ENCODE measurements around the gene SNX11. TPM values are rescaled to one million over a fixed set of nuclear protein-coding genes. Genes with fewer than 3 reads are reported as not detected.

Gene SNX11
- total RNA-seq (2021; ENCODE audit: unreplicated experiment) (26.8 TPM), Bru-seq, nascent RNA (percentile 80 among the genes with signal in this experiment), BruChase-seq, experiment 1, labeled RNA remaining after a 6-hour chase (percentile 81 among the genes with signal in this experiment), BruChase-seq, experiment 2, labeled RNA remaining after a 2-hour chase (percentile 92 among the genes with signal in this experiment)
- polyA plus RNA-seq (2012), result 15.4 and 20.6 TPM in 2 replicates
- long read RNA-seq, transcript SNX11-202 (8 exons, 2,733 nt), result minor isoform, 8 of 63 reads
- long read RNA-seq, transcript SNX11-201 (7 exons, 2,315 nt), result major isoform, 33 of 63 reads
- long read RNA-seq, partial matches to known transcripts, result 1 of 63 reads
- long read RNA-seq, other reads (novel, unspliced or antisense), result 14 of 63 reads

- Histone ChIP-seq H3K27ac (ENCODE audit: low read depth, low read length) (peak within 1 kb of the TSS; percentile 93), H3K79me2 (ENCODE audit: insufficient read depth, low read length) (peaks cover 45% of the 10 kb centered on the region), H3K4me2 (ENCODE audit: low read length) (peak within 1 kb of the TSS; percentile 97), H3K4me1 (ENCODE audit: control insufficient read depth in 1 of 2, insufficient read depth in 2 of 2, low read length in 2 of 2) (peaks cover 0 to 15% of the 10 kb centered on the region in 2 experiments; a peak in 2 of 4 replicates), H4K20me1 (ENCODE audit: insufficient read depth) (no peaks in the 10 kb centered on the region), H3K27me3 (ENCODE audit: insufficient read depth, low read length) (no peaks in the 10 kb centered on the region), H3K9me3 (ENCODE audit: control insufficient read depth in 1 of 2, insufficient read depth in 1 of 2, low read depth in 1 of 2, low read length in 2 of 2) (peaks cover 0 to 4% of the 10 kb centered on the region in 2 experiments; a peak in 1 of 4 replicates), H3K4me3 (replicated peaks in 1 of 2; ENCODE audit: low read depth in 1 of 2, low read length in 2 of 2) (peak within 1 kb of the TSS; percentile 82 to 94), H3K9me2 (ENCODE audit: insufficient read depth) (no peaks in the 10 kb centered on the region), H3K9ac (ENCODE audit: low read length) (peak within 1 kb of the TSS; percentile 81), H3K36me3 (ENCODE audit: control insufficient read depth in 1 of 2, insufficient read depth in 2 of 2, low read length in 2 of 2) (no peaks in the 10 kb centered on the region), H2AFZ (ENCODE audit: low read depth, low read length, poor library complexity, severe bottlenecking) (peak within 1 kb of the TSS; percentile 91)
- DNase-seq (ENCODE audit: low read depth, low spot score), result peak; percentile 85
- ATAC-seq, result peak; percentile 96
- ChIA-PET POLR2A (interaction anchor here (0.8 to 2.7 kb wide), 11 partner anchors 10 to 785 kb away, joined by 3 to 14 read pairs (median 5); partner anchors contain the start of genes ATP5MC1 and NFE2L1), CTCF (interaction anchor here (0.9 to 2.5 kb wide), 7 partner anchors 10 to 82 kb away, joined by 3 to 11 read pairs (median 4); no protein-coding TSS in a partner anchor), RAD21 (ENCODE audit: low non-redundant PET in 1 of 2, low total read pairs in 2 of 2, uncharacterized antibody in 2 of 2, unreplicated experiment in 2 of 2) (no interaction called here)
- BruUV-seq (replicated peaks), result TSS peak; percentile 97
- intact Hi-C loops (cut with micrococcal nuclease), result no loop called here
- TF ChIP-seq JUND (IDR thresholded peaks at IDR 0.05) (no peak), SIN3A (IDR thresholded peaks at IDR 0.05; ENCODE audit: low read depth) (peak; percentile 73), ATF3 (IDR thresholded peaks at IDR 0.05) (no peak), ELF1 (IDR thresholded peaks at IDR 0.05; ENCODE audit: borderline replicate concordance, low read depth) (no peak; the same call in 1 of the 2 replicates), POLR2A (IDR thresholded peaks at IDR 0.05; ENCODE audit: borderline replicate concordance, extremely low read depth, insufficient read depth, insufficient read length) (peak; percentile 67), CTCF (IDR thresholded peaks at IDR 0.05 in 2 of 3, conservative IDR thresholded peaks at IDR 0.05 in 1 of 3; ENCODE audit: borderline replicate concordance in 1 of 3, insufficient read depth in 1 of 3, low read depth in 2 of 3, low read length in 2 of 3) (0 out of 6 replicates have a peak, but pooled peaks of 2 of the 3 experiments have one; percentile 1 to 6), SRF (IDR thresholded peaks at IDR 0.05; ENCODE audit: low read depth) (no peak), FOSL1 (IDR thresholded peaks at IDR 0.05; ENCODE audit: low read depth) (no peak), YY1 (IDR thresholded peaks at IDR 0.05; ENCODE audit: extremely low read depth, insufficient replicate concordance, low read depth, low read length) (peak; percentile 82), EGR1 (IDR thresholded peaks at IDR 0.05; ENCODE audit: low read depth) (peak; percentile 98), REST (IDR thresholded peaks at IDR 0.05; ENCODE audit: low read depth) (no peak), CBX3 (IDR thresholded peaks at IDR 0.05; ENCODE audit: low read depth) (no peak), TCF7L2 (IDR thresholded peaks at IDR 0.05; ENCODE audit: borderline replicate concordance, extremely low read depth, insufficient read depth, insufficient read length) (no peak), POLR2AphosphoS5 (IDR thresholded peaks at IDR 0.05; ENCODE audit: low read depth, low read length) (peak; percentile 77), ZNF274 (IDR thresholded peaks at IDR 0.05; ENCODE audit: low read depth, low read length) (no peak), EZH2 (IDR thresholded peaks at IDR 0.05) (no peak), SP1 (IDR thresholded peaks at IDR 0.05; ENCODE audit: low read depth) (peak; percentile 89), MAX (IDR thresholded peaks at IDR 0.05) (peak; percentile 79), RAD21 (IDR thresholded peaks at IDR 0.05; ENCODE audit: low read depth) (no peak)
These were observed at the start of gene SNX11 for GRCh38 chr17:48107137-48108055. SNX11 (plus strand) TSS chr17:48107766; CDS start chr17:48112044, 4,278 bp downstream.
